ENCODE measurements around the gene LPIN3. TPM values are rescaled to one million over a fixed set of nuclear protein-coding genes. Genes with fewer than 3 reads are reported as not detected.

LPIN3 gene
- total RNA-seq, 1 experiment from 2014 or later: 27.9 TPM

DNA sequence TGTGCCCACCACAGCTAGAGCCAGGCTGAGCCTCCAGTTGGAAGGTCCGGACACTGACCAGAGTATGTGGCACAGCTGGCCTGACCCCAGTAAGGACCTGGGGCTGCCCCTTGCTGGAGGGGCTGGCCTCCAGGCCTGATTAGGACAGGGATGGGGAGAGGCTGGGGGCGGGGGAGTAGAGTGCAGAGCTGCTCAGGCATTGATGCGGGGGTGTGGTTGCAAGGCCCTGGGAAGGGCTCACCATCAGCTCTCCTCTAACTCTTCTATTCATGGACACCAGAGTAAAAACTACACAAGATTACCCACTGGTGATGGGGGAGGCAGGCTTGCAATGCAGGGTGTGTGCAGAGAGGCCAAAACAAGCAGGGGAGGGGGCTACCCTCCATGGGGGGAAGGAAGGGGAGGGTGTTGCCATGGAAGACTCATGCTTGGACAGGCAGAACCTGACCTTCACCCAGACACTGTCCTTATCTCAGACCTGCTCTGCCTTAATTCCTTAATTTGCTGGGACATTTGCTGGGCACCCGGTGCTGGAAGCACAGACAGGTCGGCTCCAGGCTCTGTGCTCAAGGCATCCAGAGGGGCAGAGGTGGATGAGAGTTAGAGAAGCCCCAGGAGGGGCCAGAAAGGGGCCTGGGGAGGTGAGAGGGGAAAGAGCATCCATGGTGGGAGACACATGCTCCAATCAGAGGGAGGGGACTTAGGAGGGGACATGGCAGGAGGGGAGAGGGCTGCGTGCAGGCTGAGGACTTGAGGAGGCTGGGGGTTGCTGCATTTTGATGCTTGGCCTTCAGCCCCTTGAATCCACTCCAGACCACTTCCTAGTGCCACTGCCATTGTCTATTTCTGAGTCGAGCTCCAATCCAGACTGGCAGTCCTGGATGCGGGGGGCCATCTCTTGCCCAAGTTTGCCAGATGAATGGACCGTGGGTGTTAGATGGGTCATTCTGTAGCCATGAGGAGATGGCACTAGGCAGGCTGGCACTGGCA is 33.6 kb downstream of the LPIN3 start:
- BruUV-seq (replicated peaks): no TSS peak
- Histone ChIP-seq H3K27ac (ENCODE audit: low read length) (no peak overlapping the region), H3K9me3 (ENCODE audit: low read length) (no peaks in the 10 kb centered on the region), H3K79me2 (ENCODE audit: low read length) (no peaks in the 10 kb centered on the region), H3K9ac (ENCODE audit: low read length) (no peak overlapping the region), H3F3A (ENCODE audit: low read length, unreplicated experiment) (no peaks in the 10 kb centered on the region), H4K20me1 (ENCODE audit: low read length) (no peaks in the 10 kb centered on the region), H3K27me3 (ENCODE audit: low read length) (peaks cover 22% of the 10 kb centered on the region), H3K36me3 (ENCODE audit: low read depth, low read length) (no peaks in the 10 kb centered on the region), H3K4me3 (ENCODE audit: low read length) (no peak overlapping the region), H3K9me2 (replicated peaks; ENCODE audit: low read length) (no peaks in the 10 kb centered on the region), H3K4me2 (ENCODE audit: low read length) (no peak overlapping the region), H3K4me1 (ENCODE audit: insufficient read depth, low read length) (no peaks in the 10 kb centered on the region), H2AFZ (ENCODE audit: low read length) (no peak overlapping the region)
- CTCF ChIA-PET: no interaction called here
- no peak for DNase-seq
- POLR2A ChIA-PET (ENCODE audit: unreplicated experiment): interaction anchor here (0.7 kb wide), 1 partner anchor 24 kb away, joined by 4 read pairs; no protein-coding TSS in a partner anchor
- ATAC-seq: no peak
- TF ChIP-seq CTCF (conservative IDR thresholded peaks at IDR 0.05; ENCODE audit: low read depth, low read length) (no peak), EZH2phosphoT487 (IDR thresholded peaks at IDR 0.05; ENCODE audit: borderline replicate concordance, low read length) (no peak), EZH2 (IDR thresholded peaks at IDR 0.05; ENCODE audit: low read length, unreplicated experiment) (no peak)
- intact Hi-C loops (cut with micrococcal nuclease): no loop called here

- no peak for TF ChIP-seq EZH2phosphoT487 (IDR thresholded peaks at IDR 0.05; ENCODE audit: borderline replicate concordance, low read length)
- no peak for TF ChIP-seq CTCF (conservative IDR thresholded peaks at IDR 0.05; ENCODE audit: low read depth, low read length)
- TF ChIP-seq EZH2 (IDR thresholded peaks at IDR 0.05; ENCODE audit: low read length, unreplicated experiment): no peak
- DNase-seq (no peak), ATAC-seq (no peak)
- intact Hi-C loops (cut with micrococcal nuclease): no loop called here
- Histone ChIP-seq H3K4me2 (ENCODE audit: low read length) (no peak overlapping the region), H3K9me3 (ENCODE audit: low read length) (no peaks in the 10 kb centered on the region), H3K4me1 (ENCODE audit: insufficient read depth, low read length) (no peaks in the 10 kb centered on the region), H3K4me3 (ENCODE audit: low read length) (no peak overlapping the region), H4K20me1 (ENCODE audit: low read length) (no peaks in the 10 kb centered on the region), H3F3A (ENCODE audit: low read length, unreplicated experiment) (no peaks in the 10 kb centered on the region), H3K79me2 (ENCODE audit: low read length) (no peaks in the 10 kb centered on the region), H2AFZ (ENCODE audit: low read length) (no peak overlapping the region), H3K36me3 (ENCODE audit: low read depth, low read length) (no peaks in the 10 kb centered on the region), H3K27ac (ENCODE audit: low read length) (no peak overlapping the region), H3K9me2 (replicated peaks; ENCODE audit: low read length) (no peaks in the 10 kb centered on the region), H3K9ac (ENCODE audit: low read length) (no peak overlapping the region), H3K27me3 (ENCODE audit: low read length) (peaks cover 29% of the 10 kb centered on the region)
- ChIA-PET POLR2A (ENCODE audit: unreplicated experiment) (no interaction called here), CTCF (no interaction called here)
- BruUV-seq (replicated peaks): no TSS peak
Measured at GRCh38 chr20:41375846-41376245, 35.2 kb downstream of the LPIN3 start.

- Histone ChIP-seq H3K79me2 (ENCODE audit: low read length) (no peaks in the 10 kb centered on the region), H3K4me1 (ENCODE audit: insufficient read depth, low read length) (no peaks in the 10 kb centered on the region), H3K9me3 (ENCODE audit: low read length) (no peaks in the 10 kb centered on the region), H2AFZ (ENCODE audit: low read length) (no peak overlapping the region), H3K9ac (ENCODE audit: low read length) (no peak overlapping the region), H3K9me2 (replicated peaks; ENCODE audit: low read length) (no peaks in the 10 kb centered on the region), H3F3A (ENCODE audit: low read length, unreplicated experiment) (no peaks in the 10 kb centered on the region), H4K20me1 (ENCODE audit: low read length) (no peaks in the 10 kb centered on the region), H3K36me3 (ENCODE audit: low read depth, low read length) (no peaks in the 10 kb centered on the region), H3K4me2 (ENCODE audit: low read length) (no peak overlapping the region), H3K27me3 (ENCODE audit: low read length) (peaks cover 29% of the 10 kb centered on the region), H3K27ac (ENCODE audit: low read length) (no peak overlapping the region), H3K4me3 (ENCODE audit: low read length) (no peak overlapping the region)
- no peak for TF ChIP-seq EZH2phosphoT487 (IDR thresholded peaks at IDR 0.05; ENCODE audit: borderline replicate concordance, low read length)
- TF ChIP-seq CTCF (conservative IDR thresholded peaks at IDR 0.05; ENCODE audit: low read depth, low read length): no peak
- DNase-seq: no peak
- BruUV-seq (replicated peaks): no TSS peak
- ChIA-PET POLR2A (ENCODE audit: unreplicated experiment) (no interaction called here), CTCF (no interaction called here)
- ATAC-seq: no peak
- intact Hi-C loops (cut with micrococcal nuclease): no loop called here
Measured at GRCh38 chr20:41376349-41376748, 35.7 kb downstream of the LPIN3 start.

Data from PC-3 (cell line).